Astrocyte of the cerebellum (primary cell): ENCODE results near the gene CPNE5.

Experiments used
- DNase-seq: peaks from one replicate; pipeline ENCODE4 v3.0.0-alpha.2; 2011; ENCODE audit warnings: low read depth
- H3K4me3 ChIP-seq: 2 replicates; pipeline ENCODE4 v1.5.1; 2011; ENCODE audit warnings: mild to moderate bottlenecking, low read depth, low read length, moderate library complexity
- in situ Hi-C: cut with HindIII; loops from 2 replicates; pipeline ENCODE4 v1.10.0; 2017; ENCODE audit warnings: low sequenced_read_pairs
- TF ChIP-seq, protein P1 (sequence below): IDR thresholded peaks from 2 replicates; pipeline ENCODE4 v1.5.1; 2012; ENCODE audit warnings: low read length, low read depth, moderate library complexity, mild to moderate bottlenecking; ENCODE audit errors: missing control alignments

The CPNE5 gene

DNA sequence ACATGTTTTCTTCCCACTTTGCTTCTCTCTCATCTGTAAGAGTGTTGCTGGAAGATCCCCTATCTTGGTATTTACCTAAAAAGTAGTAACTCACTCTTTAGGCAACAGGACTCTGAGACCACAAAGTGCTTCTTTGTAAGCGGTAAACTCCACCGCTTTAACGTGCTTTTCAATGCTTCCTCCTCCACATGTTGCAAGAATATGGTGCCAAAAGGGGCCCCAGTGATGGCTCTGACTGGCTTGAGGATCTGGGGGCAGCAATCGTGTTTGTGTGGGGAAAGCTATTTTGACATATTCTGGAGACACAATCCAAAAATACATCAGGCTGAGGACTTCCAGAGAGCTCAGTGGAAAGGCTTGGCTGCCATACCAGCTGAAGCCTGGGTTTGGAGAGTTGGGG is 12.4 kb upstream of the CPNE5 start:
- no peak for DNase-seq
- H3K4me3 ChIP-seq: no peak overlapping the region
- in situ Hi-C loops: no loop called here
- TF ChIP-seq, protein P1, sequence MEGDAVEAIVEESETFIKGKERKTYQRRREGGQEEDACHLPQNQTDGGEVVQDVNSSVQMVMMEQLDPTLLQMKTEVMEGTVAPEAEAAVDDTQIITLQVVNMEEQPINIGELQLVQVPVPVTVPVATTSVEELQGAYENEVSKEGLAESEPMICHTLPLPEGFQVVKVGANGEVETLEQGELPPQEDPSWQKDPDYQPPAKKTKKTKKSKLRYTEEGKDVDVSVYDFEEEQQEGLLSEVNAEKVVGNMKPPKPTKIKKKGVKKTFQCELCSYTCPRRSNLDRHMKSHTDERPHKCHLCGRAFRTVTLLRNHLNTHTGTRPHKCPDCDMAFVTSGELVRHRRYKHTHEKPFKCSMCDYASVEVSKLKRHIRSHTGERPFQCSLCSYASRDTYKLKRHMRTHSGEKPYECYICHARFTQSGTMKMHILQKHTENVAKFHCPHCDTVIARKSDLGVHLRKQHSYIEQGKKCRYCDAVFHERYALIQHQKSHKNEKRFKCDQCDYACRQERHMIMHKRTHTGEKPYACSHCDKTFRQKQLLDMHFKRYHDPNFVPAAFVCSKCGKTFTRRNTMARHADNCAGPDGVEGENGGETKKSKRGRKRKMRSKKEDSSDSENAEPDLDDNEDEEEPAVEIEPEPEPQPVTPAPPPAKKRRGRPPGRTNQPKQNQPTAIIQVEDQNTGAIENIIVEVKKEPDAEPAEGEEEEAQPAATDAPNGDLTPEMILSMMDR: no peak

DNA sequence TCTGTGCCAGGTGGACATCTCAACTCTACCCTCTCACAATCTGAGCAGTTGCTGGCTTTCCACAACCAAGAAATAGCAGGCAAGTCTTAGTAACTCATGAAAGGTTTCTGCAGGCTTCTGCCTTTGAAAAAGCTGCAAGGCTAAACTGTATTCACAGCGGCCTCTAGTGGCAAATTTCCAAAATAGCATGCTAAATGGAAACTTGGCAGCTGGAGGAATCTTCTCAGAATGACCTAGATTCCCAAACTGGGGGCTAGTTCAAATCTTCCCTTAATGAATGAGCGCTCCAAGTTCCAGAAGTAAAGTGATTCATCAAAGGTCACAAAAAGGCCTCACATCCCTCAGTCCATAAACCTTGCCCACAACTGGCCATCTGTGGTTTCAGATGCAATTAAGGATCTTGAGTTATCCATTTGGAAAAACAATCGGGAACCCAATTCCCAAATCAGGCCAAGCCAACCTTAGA is 11.9 kb upstream of the CPNE5 start:
- H3K4me3 ChIP-seq: no peak overlapping the region
- peak; percentile 76 for DNase-seq
- in situ Hi-C loops: no loop called here
- TF ChIP-seq, protein P1: peak; percentile 79

DNA sequence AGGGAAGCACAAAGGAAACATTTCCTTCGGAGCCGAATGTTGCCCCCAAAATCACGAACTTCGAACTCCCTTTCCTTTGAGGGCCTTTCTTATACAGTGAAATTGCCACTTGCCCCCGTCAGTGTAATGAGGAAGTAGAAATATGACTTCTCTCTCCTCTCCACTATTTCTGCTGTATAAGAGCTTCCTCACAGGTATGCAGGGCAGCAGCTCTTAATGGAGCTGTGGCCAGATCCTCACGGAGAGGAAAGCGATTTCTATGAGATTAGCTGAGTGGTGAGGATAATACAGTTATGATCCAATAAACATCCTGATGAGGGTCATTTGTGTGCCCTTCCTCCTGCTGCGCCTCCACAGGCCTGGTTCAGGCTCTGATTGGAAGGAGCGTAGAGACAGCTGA is 10.8 kb upstream of the CPNE5 start:
- DNase-seq: no peak
- TF ChIP-seq, protein P1: no peak
- in situ Hi-C loops: no loop called here
- H3K4me3 ChIP-seq: no peak overlapping the region

DNA sequence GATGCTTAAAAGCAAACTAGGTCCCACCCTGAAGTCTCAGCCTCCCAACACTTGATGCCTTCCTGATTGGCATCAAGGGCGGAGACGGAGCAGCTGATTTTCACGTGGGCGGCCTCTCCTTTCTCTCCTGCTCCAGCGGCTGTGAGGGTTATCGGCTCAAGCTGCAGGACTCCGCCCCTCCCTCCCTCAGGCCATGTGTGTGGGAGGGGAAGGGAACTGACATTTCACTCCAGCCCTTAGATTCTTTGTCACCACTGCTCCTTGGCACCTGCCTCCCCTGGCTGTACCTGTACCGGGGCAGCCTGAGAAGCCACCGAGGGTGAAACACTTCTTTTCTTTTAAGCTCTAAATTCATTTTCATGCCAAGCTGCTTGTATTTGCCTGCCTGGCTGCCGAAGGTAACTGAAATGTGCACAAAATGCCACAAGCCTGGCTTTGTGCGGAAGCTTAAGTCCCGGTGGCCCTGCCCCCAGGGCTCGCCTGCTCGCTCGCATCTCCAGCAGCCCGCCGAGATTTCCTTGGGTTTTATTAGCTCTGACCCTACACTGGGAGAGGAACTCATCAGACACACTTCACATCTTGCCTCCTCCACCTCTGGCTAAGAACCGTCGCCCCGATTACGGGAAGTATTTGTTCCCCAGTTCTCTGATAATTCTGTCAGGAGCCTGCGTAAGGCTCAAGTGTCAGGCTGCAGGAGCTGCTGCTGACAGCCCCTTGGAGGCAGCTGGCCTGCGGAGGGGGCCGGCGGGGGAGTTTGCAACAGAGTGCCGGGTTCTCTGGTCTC is 9.6 kb upstream of the CPNE5 start:
- H3K4me3 ChIP-seq: no peak overlapping the region
- TF ChIP-seq, protein P1: no peak
- DNase-seq: no peak
- in situ Hi-C loops: loop anchor here (10.0 kb wide), 1 partner anchor 94 kb away; no protein-coding TSS in a partner anchor

DNA sequence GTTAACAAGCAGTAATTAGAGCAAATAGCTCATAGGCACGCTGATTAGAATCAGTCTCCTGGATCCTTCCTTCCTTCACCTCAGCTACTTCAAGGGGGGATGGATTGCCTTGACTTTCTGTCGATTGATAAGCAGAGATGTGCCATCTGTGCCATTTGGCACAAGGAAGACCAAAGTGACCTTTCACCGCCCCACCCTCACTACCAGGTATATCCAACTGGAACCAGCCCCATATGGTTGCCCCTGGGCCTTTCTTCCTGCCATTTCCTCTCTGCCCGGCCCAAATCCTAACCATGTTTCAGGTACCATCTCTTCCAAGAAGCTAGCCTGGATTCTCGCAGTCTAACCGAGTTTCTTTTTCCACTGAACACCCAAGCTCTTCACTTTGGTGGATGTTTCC is 8.7 kb upstream of the CPNE5 start:
- no peak overlapping the region for H3K4me3 ChIP-seq
- in situ Hi-C loops: loop anchor here (10.0 kb wide), 1 partner anchor 93 kb away; no protein-coding TSS in a partner anchor
- TF ChIP-seq, protein P1: no peak
- no peak for DNase-seq

DNA sequence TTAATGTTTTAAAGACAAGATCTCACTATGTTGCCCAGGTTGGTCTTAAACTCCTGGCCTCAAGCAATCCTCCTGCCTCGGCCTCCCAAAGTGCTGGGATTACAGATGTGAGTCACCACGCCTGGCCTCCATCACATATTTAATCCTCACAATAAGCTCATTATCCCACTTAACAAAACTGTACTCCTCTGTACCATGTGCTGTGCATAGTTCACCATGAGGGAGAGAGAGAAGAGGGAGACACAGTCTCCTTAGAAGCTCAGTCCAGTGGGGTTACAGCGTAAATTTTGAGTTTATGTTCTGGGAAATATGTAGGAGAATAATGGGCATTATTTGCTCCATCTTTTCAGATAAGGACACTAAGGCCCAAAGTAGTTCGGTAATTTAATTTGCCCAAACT is 7.9 kb upstream of the CPNE5 start:
- TF ChIP-seq, protein P1: no peak
- H3K4me3 ChIP-seq: no peak overlapping the region
- in situ Hi-C loops: loop anchor here (10.0 kb wide), 1 partner anchor 92 kb away; no protein-coding TSS in a partner anchor
- DNase-seq: no peak
